B cell (primary cell): ENCODE results near the gene PDSS1. TPM values are rescaled to one million over a fixed set of nuclear protein-coding genes. Genes with fewer than 3 reads are reported as not detected.

Experiments used
- ATAC-seq: fragments of 200-7000 bp; cut with Tn5 transposase; one replicate; pipeline ENCODE4 v1.10.0; 2021; ENCODE audit warnings: low read depth, mild to moderate bottlenecking, moderate number of reproducible peaks, moderate library complexity
- CTCF ChIA-PET: fragments of 350-600 bp; sonication (Branson Sonifier 250); formaldehyde crosslinking; loops from one replicate; lab custom pipeline; 2021; ENCODE audit warnings: antibody characterized with exemption, inconsistent platforms; lab: Charles Lee
- POLR2A ChIA-PET: fragments of 350-600 bp; sonication (Branson Sonifier 250); formaldehyde crosslinking; loops from one replicate; lab custom pipeline; 2021; ENCODE audit warnings: antibody characterized with exemption; lab: Charles Lee
- DNase-seq: peaks from one replicate; pipeline ENCODE4 v3.0.0; 2013
- H2AFZ ChIP-seq: 2 replicates; pipeline ENCODE4 v1.6.1; 2012; ENCODE audit warnings: mild to moderate bottlenecking, low read depth, low read length; ENCODE audit not compliant: insufficient read depth, poor library complexity, severe bottlenecking
- H3K27ac ChIP-seq, 2 donors: 1 replicate in 1 of 2; 2 replicates in 1 of 2; pipeline ENCODE4 v1.5.1; 2012 to 2013; ENCODE audit warnings: low read length in 2 of 2, mild to moderate bottlenecking in 2 of 2, moderate library complexity in 1 of 2
- H3K27me3 ChIP-seq, 4 experiments: fragments of 200-600 bp in 1 of 4; sonication (generic) in 1 of 4; replicated peaks in 1 of 4; 1 replicate in 2 of 4; 2 replicates in 2 of 4; pipeline versions ENCODE4 v1.6.1 to v1.7.0; 2013 to 2016; ENCODE audit warnings: low read length in 3 of 4, mild to moderate bottlenecking in 2 of 4, mixed read lengths in 1 of 4, moderate library complexity in 1 of 4; ENCODE audit not compliant: insufficient read depth in 4 of 4, control insufficient read depth in 3 of 4; ENCODE audit errors: control extremely low read depth in 1 of 4
- H3K36me3 ChIP-seq, 2 experiments: replicated peaks in 1 of 2; 1 replicate in 1 of 2; 2 replicates in 1 of 2; pipeline versions ENCODE4 v1.6.1 to v1.7.1; 2013; ENCODE audit warnings: low read length in 1 of 2; ENCODE audit not compliant: insufficient read depth in 2 of 2, control insufficient read depth in 1 of 2; ENCODE audit errors: control extremely low read depth in 1 of 2, extremely low read depth in 1 of 2
- H3K4me1 ChIP-seq, 2 donors: fragments of 200-600 bp in 1 of 2; sonication (generic) in 1 of 2; 1 replicate in 1 of 2; 2 replicates in 1 of 2; pipeline versions ENCODE4 v1.5.1 to v1.6.1; 2013 to 2017; ENCODE audit warnings: low read length in 2 of 2; ENCODE audit not compliant: control insufficient read depth in 2 of 2, insufficient read depth in 2 of 2
- H3K4me2 ChIP-seq: replicated peaks from 2 replicates; pipeline ENCODE3; 2012; ENCODE audit warnings: mild to moderate bottlenecking, low read depth, low read length; ENCODE audit not compliant: poor library complexity, severe bottlenecking
- H3K4me3 ChIP-seq, 5 experiments: fragments of 200-600 bp in 1 of 5; sonication (generic) in 1 of 5; 1 replicate in 3 of 5; 2 replicates in 2 of 5; pipeline versions ENCODE4 v1.5.1 to v1.7.0; 2011 to 2016; ENCODE audit warnings: low read length in 4 of 5, mild to moderate bottlenecking in 4 of 5, low read depth in 2 of 5, control low read depth in 1 of 5, moderate library complexity in 1 of 5; ENCODE audit not compliant: insufficient read depth in 1 of 5; ENCODE audit errors: control extremely low read depth in 1 of 5, extremely low read depth in 1 of 5
- H3K79me2 ChIP-seq: fragments of 200-600 bp; sonication (generic); one replicate; pipeline ENCODE4 v1.6.0; 2016; ENCODE audit warnings: low read length; ENCODE audit not compliant: control insufficient read depth, insufficient read depth
- H3K9ac ChIP-seq: fragments of 200-600 bp; sonication (generic); 2 replicates; pipeline ENCODE4 v1.6.1; 2017; ENCODE audit warnings: mild to moderate bottlenecking, low read length, moderate library complexity
- H3K9me3 ChIP-seq, 3 donors: one replicate each; pipeline versions ENCODE4 v1.6.1 to v1.7.1; 2013; ENCODE audit warnings: low read length in 2 of 3; ENCODE audit not compliant: control insufficient read depth in 2 of 3, insufficient read depth in 1 of 3; ENCODE audit errors: control extremely low read depth in 1 of 3
- H4K20me1 ChIP-seq: 2 replicates; pipeline ENCODE4 v1.6.0; 2012; ENCODE audit warnings: mild to moderate bottlenecking, low read length; ENCODE audit not compliant: insufficient read depth, control insufficient read depth, poor library complexity, severe bottlenecking
- H3K27ac Mint-ChIP-seq: one replicate; pipeline ENCODE4 v1.8.0; 2021; ENCODE audit warnings: mixed read lengths
- H3K27me3 Mint-ChIP-seq: one replicate; pipeline ENCODE4 v1.8.0; 2021; ENCODE audit warnings: mixed read lengths
- H3K4me1 Mint-ChIP-seq: one replicate; pipeline ENCODE4 v1.8.0; 2021; ENCODE audit warnings: mixed read lengths
- H3K4me3 Mint-ChIP-seq: one replicate; pipeline ENCODE4 v1.8.0; 2021; ENCODE audit warnings: mixed read lengths
- H3K9me3 Mint-ChIP-seq: one replicate; pipeline ENCODE4 v1.8.0; 2022; ENCODE audit warnings: mixed read lengths; ENCODE audit not compliant: insufficient read depth
- CTCF ChIP-seq: fragments of 200-600 bp; IDR thresholded peaks from one replicate; pipeline ENCODE4 v1.8.0; 2022; ENCODE audit warnings: antibody characterized with exemption, mild to moderate bottlenecking
- EZH2 ChIP-seq: IDR thresholded peaks from 2 replicates; pipeline ENCODE4 v1.6.1; 2012; ENCODE audit warnings: borderline replicate concordance, low read depth, mild to moderate bottlenecking, moderate library complexity, low read length; ENCODE audit not compliant: insufficient read depth, poor library complexity, severe bottlenecking
- WGBS: methylation state at CpG from one replicate; pipeline ENCODE4 v1.1.5; 2013; ENCODE audit warnings: missing lambda C conversion rate; ENCODE audit not compliant: insufficient coverage; 5-methylcytosine and 5-hydroxymethylcytosine counted together
- intact Hi-C: fragments of 100-400 bp; cut with micrococcal nuclease; formaldehyde crosslinking; loops from one replicate; pipeline ENCODE4 v1.10.0; 2022
- polyA plus RNA-seq: library from polyadenylated mRNA; depleted of rRNA; stranded (reverse); fragments of >200 nt; gene quantifications from 2 replicates; pipeline ENCODE4 v1.2.3, GENCODE V29; 2012
- total RNA-seq, 2 donors: library from RNA; stranded (reverse); fragments of 120-200 nt in 1 of 2; gene quantifications; 1 replicate in 1 of 2; 2 replicates in 1 of 2; pipeline versions ENCODE4 v1.2.3 to v1.2.4, GENCODE V29; 2013 to 2022

The PDSS1 gene
- total and polyA plus RNA-seq, 2 donors (not counting 1 experiment from before 2014, with no cell fraction given), result 3.6 to 4.7 TPM

- peaks cover 100% of the 10 kb centered on the region for H3K79me2 ChIP-seq
- peak overlapping the region; percentile 71 for H3K4me3 Mint-ChIP-seq
- peaks cover 86% of the 10 kb centered on the region for H3K4me1 Mint-ChIP-seq
Measured at GRCh38 chr10:26780106-26780792, 82.7 kb downstream of the PDSS1 start.

More at GRCh38 chr10:26780106-26780792, 82.7 kb downstream of the PDSS1 start:
- peak overlapping the region; percentile 69 to 81 for H3K27ac ChIP-seq
- no peak for ATAC-seq
- H3K4me2 ChIP-seq, result peak overlapping the region; percentile 52
- H2AFZ ChIP-seq, result no peak overlapping the region
- WGBS, result 90% methylated on average over 5 of the region's 8 CpGs
- no peaks in the 10 kb centered on the region for H3K9me3 Mint-ChIP-seq
- peak overlapping the region in 1 of 5 experiments; percentile 12 for H3K4me3 ChIP-seq
- H3K27me3 ChIP-seq, result no peaks in the 10 kb centered on the region
- no peaks in the 10 kb centered on the region for H3K27me3 Mint-ChIP-seq
- peaks cover 42 to 56% of the 10 kb centered on the region in 2 donors for H3K4me1 ChIP-seq
- peak; percentile 29 for DNase-seq
- ChIA-PET CTCF (interaction anchor here (0.5 to 2.8 kb wide), 7 partner anchors 9 to 93 kb away, joined by 3 to 28 read pairs (median 4); no protein-coding TSS in a partner anchor), POLR2A (interaction anchor here (0.7 kb wide), 1 partner anchor 81 kb away, joined by 3 read pairs; no protein-coding TSS in a partner anchor)
- TF ChIP-seq CTCF (no peak), EZH2 (no peak)
- no peaks in the 10 kb centered on the region for H3K9me3 ChIP-seq
- H3K9ac ChIP-seq, result no peak overlapping the region
- peaks cover 75% of the 10 kb centered on the region for H4K20me1 ChIP-seq
- intact Hi-C loops, result loop anchor here (2.0 kb wide), 1 partner anchor 19 kb away; no protein-coding TSS in a partner anchor
- peak overlapping the region; percentile 80 for H3K27ac Mint-ChIP-seq
- H3K36me3 ChIP-seq, result peaks cover 1 to 15% of the 10 kb centered on the region in 2 experiments
